ENCODE results near the gene PCGF2.
A peak's percentile ranks its signal among the peaks of the same experiment; 100 is the strongest.

Gene PCGF2

DNA sequence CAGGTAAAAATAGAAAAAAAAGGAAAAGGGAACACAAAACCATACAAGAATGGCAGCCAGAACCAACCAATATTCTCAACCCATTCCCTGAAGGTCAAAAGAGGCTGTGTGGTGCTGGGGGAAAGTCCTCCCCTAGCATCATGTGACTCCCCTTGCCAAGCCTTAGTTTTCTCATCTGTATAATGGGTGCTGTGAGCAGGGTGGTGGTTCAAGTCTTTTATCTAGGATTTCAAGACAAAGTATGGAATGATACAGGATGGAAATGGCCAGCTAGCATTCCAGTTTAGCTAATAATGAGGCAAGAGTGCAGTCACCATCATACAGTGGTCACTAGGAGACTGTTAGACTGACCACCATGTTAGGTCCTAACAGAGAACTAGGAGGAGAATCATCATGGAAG lies 25.1 kb upstream of the PCGF2 start:
- Mint-ChIP-seq H3K9me3 (no peaks in the 10 kb centered on the region), H3K4me1 (ENCODE audit: low read depth) (no peaks in the 10 kb centered on the region), H3K27me3 (ENCODE audit: low read depth) (no peaks in the 10 kb centered on the region), H3K4me3 (no peak overlapping the region), H3K27ac (no peak overlapping the region), H3K36me3 (ENCODE audit: low read depth) (peaks cover 35% of the 10 kb centered on the region)
- DNase-seq (ENCODE audit: low spot score), result no peak

DNA sequence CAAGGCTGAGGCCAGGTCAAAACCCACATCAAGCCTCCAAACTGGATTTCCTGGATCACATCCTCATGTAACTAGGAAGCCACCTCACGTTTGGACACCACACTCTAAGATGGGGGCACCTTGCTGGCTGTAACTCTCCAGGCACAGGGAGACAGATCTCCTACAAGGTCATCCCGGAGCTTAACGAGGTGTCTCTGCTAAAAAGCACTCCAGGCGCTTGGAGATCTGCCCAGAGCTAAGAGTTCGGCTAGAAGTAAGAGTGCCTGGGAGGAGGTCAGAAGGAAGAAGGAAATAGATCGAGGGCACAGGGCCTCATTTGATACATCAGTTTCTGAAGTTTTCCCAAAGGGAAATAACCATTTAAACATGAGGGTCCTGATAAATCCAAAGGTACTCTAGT lies 20.3 kb upstream of the PCGF2 start:
- DNase-seq (ENCODE audit: low spot score), result no peak
- no peak overlapping the region for H3K27ac Mint-ChIP-seq

DNA sequence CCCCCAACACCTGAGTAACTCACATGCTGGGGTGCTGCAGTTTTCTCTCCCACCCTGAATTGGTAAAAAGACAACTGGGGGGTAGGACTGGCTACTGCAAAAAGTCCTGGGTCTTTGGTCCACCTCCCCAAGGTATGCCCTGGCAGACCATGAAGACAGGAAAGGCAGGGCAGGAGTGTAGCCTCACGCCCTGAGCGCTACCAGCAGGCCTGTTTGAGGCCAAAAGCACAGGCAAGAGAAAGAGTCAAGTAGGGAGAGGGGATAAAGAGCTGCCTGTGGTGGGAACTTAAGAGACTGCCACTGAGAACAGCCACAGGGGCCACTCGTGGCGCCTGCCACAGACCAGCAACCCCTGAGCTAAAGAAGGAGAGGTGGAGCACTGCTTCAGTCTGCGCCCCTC lies 18.2 kb upstream of the PCGF2 start:
- Mint-ChIP-seq H3K9me3 (no peaks in the 10 kb centered on the region), H3K4me3 (no peak overlapping the region), H3K27me3 (ENCODE audit: low read depth) (no peaks in the 10 kb centered on the region), H3K36me3 (ENCODE audit: low read depth) (peaks cover 66% of the 10 kb centered on the region), H3K4me1 (ENCODE audit: low read depth) (peaks cover 3% of the 10 kb centered on the region), H3K27ac (peak overlapping the region; percentile 31)
- no peak for DNase-seq (ENCODE audit: low spot score)

More for the DNA sequence above, 20.3 kb upstream of the PCGF2 start:
- Mint-ChIP-seq H3K9me3 (no peaks in the 10 kb centered on the region), H3K4me3 (no peak overlapping the region), H3K36me3 (ENCODE audit: low read depth) (peaks cover 60% of the 10 kb centered on the region), H3K4me1 (ENCODE audit: low read depth) (no peaks in the 10 kb centered on the region), H3K27me3 (ENCODE audit: low read depth) (no peaks in the 10 kb centered on the region)

DNA sequence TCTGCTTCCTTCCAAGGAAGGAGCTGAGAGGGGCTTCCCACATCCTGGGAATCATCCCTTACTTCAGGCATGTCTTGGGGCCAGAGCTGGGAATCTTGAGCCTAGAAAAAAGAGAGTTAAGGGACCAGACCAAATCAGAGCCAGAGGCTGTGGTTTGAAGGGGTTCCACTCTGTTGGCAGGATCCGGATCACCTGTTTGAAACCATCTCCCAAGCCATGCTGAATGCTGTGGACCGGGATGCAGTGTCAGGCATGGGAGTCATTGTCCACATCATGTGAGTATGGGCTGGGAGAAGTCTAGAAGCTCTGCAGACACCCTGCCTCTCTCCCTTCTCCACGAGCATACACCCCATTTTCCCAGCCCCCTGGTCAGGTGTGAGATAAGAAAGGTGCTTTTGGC lies 14.1 kb upstream of the PCGF2 start:
- H3K4me3 Mint-ChIP-seq, result no peak overlapping the region
- no peaks in the 10 kb centered on the region for H3K27me3 Mint-ChIP-seq (ENCODE audit: low read depth)
- no peaks in the 10 kb centered on the region for H3K9me3 Mint-ChIP-seq
- no peak for DNase-seq (ENCODE audit: low spot score)
- H3K36me3 Mint-ChIP-seq (ENCODE audit: low read depth), result peaks cover 67% of the 10 kb centered on the region
- peaks cover 5% of the 10 kb centered on the region for H3K4me1 Mint-ChIP-seq (ENCODE audit: low read depth)
- no peak overlapping the region for H3K27ac Mint-ChIP-seq

DNA sequence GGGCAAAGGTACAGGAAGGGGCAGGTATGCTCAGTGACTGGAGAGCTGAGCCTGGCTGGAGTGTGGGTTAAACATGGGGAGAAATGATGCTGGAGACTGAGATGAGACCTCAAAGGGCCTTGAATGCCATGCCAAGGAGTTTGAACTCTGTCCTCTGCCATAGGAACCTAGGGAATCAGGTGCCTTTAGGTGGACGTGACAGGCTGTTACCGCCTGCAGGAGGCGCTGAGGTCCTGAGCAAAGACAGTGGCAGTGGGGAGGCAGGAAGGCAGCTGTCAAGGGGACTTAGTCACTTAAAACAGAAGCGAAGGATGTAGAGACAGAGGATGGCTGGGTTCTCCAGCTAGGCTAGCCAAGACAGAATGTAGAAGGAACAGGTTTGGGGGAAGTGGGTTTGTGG lies 13.5 kb upstream of the PCGF2 start:
- Mint-ChIP-seq H3K27ac (peak overlapping the region; percentile 24), H3K4me1 (ENCODE audit: low read depth) (peaks cover 5% of the 10 kb centered on the region), H3K36me3 (ENCODE audit: low read depth) (peaks cover 61% of the 10 kb centered on the region), H3K9me3 (no peaks in the 10 kb centered on the region), H3K4me3 (no peak overlapping the region), H3K27me3 (ENCODE audit: low read depth) (no peaks in the 10 kb centered on the region)
- DNase-seq (ENCODE audit: low spot score), result no peak

DNA sequence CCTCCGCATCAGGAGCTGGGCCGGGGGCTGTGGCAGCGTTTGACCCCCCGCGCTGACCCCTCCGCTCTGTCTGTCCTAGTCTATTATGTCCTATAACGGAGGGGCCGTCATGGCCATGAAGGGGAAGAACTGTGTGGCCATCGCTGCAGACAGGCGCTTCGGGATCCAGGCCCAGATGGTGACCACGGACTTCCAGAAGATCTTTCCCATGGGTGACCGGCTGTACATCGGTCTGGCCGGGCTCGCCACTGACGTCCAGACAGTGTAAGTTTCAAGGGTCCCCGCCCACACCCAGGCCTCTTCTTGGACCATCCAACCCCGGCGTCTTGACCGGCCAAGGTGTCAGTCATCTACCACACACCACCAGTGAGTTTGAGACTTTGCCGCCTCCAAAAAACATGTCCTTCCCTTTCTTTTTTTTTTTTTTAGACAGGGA lies 5.0 kb upstream of the PCGF2 start:
- Mint-ChIP-seq H3K27me3 (ENCODE audit: low read depth) (peaks cover 21% of the 10 kb centered on the region), H3K4me3 (peak overlapping the region; percentile 97), H3K9me3 (no peaks in the 10 kb centered on the region), H3K36me3 (ENCODE audit: low read depth) (peaks cover 28% of the 10 kb centered on the region), H3K4me1 (ENCODE audit: low read depth) (peaks cover 28% of the 10 kb centered on the region), H3K27ac (peak overlapping the region; percentile 98)
- no peak for DNase-seq (ENCODE audit: low spot score)

DNA sequence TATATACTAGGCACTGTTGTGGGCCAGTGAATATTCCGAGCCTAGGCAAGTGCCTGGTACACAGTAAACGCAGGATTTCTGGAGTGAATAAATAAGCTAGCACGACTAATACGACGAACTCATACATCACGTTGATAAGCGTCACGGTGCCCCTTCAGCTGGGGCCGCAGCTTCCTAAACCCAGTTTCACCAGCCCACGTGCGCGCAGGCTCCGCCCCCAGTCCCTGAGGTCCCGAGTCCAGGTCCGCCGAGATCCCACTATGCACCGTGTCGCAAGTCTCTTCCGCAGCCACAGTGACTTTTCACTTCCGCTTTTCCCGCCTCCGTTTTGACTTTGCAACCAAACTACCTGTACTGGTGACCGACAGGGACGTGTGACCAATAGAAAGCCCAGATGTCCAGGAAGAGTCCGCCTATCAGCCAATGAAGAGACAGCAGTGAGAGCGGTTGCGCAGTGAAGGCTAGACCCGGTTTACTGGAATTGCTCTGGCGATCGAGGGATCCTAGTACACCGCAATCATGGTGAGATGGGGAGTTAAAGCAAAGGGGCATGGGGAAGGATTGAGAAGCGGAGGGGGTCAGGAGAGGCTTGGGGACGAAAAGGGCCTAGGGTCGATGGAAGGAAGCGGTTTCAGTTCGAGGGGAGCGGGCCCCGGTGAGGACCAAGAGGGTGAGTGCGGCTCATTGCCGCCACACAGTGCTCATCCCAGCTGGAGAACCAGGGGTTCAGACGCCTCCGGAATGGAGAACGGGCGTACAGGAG lies 4.4 kb upstream of the PCGF2 start, which contains the start of gene PSMB3:
TSS of gene PSMB3 (plus strand) at position 434 of the 763 bp plus-strand sequence. CDS start at position 520, 86 bp downstream.
- H3K4me3 Mint-ChIP-seq, result peak within 1 kb of the TSS; percentile 97
- H3K4me1 Mint-ChIP-seq (ENCODE audit: low read depth), result peaks cover 28% of the 10 kb centered on the region
- H3K36me3 Mint-ChIP-seq (ENCODE audit: low read depth), result peaks cover 25% of the 10 kb centered on the region
- H3K9me3 Mint-ChIP-seq, result no peaks in the 10 kb centered on the region
- H3K27ac Mint-ChIP-seq, result peak within 1 kb of the TSS; percentile 98
- peak; percentile 99 for DNase-seq (ENCODE audit: low spot score)
- peaks cover 23% of the 10 kb centered on the region for H3K27me3 Mint-ChIP-seq (ENCODE audit: low read depth)

DNA sequence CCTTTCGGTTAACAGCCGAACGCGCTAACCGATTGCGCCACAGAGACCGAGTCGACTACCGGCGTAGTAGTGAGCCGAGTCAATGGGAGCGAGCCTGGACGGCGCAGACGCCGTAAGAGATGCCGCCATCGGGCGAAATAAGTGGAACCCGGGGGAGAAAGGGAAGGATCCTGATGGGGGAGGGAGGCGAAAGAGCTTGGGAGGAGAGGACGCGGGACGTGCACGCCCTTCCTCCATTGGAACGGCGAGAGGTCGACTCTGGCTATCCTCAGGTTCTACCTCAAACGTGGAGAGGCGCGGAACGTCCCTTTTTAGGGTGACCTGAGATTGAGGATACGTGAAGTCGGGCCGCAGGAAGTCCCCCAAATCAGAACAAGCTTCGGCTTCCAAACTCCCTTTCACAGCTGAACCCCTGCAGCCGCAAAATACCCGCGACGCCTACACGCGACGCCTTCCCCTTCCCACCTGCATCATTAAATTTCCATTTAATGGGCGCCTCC lies 3.7 kb upstream of the PCGF2 start:
- Mint-ChIP-seq H3K4me3 (peak overlapping the region; percentile 97), H3K36me3 (ENCODE audit: low read depth) (peaks cover 25% of the 10 kb centered on the region)

DNA sequence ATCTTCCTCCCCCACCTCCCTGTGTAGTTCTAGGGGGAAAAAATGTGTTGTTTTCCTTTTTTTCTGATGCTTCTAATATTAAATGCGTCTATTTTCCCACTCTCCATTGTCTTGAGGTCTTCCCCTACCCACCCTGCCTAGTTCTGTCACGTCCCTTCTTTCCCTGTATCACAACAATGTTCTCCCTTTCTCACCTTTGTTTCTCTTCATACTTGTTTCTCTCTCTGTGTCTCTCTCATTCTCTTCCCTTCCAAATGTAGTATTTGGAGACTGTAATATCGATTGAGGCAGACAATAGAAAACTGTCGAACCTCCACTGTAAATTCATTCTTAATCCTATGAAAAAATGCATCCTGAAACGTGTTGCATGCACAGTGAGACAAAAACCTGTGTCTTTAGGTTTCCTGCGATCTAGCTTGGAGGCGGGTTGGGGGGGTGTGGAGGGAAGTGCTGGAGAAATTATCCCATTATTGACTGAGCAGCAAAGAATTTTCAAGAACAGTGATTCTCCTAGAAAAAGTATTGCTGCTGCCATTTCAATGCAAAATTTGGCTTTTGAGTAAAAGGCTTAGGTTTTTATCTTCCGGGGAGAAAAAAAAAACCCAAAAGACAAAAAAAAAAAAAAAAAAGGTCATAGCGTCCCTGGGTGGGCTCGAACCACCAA lies 3.1 kb upstream of the PCGF2 start:
- no peak for DNase-seq (ENCODE audit: low spot score)
- Mint-ChIP-seq H3K4me1 (ENCODE audit: low read depth) (peaks cover 34% of the 10 kb centered on the region), H3K27ac (peak overlapping the region; percentile 98), H3K4me3 (peak overlapping the region; percentile 97), H3K9me3 (no peaks in the 10 kb centered on the region), H3K27me3 (ENCODE audit: low read depth) (peaks cover 30% of the 10 kb centered on the region), H3K36me3 (ENCODE audit: low read depth) (peaks cover 22% of the 10 kb centered on the region)

More for the DNA sequence above, 3.7 kb upstream of the PCGF2 start:
- H3K27ac Mint-ChIP-seq, result peak overlapping the region; percentile 98
- H3K9me3 Mint-ChIP-seq, result no peaks in the 10 kb centered on the region
- H3K4me1 Mint-ChIP-seq (ENCODE audit: low read depth), result peaks cover 29% of the 10 kb centered on the region
- H3K27me3 Mint-ChIP-seq (ENCODE audit: low read depth), result peaks cover 24% of the 10 kb centered on the region
- peak; percentile 79 for DNase-seq (ENCODE audit: low spot score)

DNA sequence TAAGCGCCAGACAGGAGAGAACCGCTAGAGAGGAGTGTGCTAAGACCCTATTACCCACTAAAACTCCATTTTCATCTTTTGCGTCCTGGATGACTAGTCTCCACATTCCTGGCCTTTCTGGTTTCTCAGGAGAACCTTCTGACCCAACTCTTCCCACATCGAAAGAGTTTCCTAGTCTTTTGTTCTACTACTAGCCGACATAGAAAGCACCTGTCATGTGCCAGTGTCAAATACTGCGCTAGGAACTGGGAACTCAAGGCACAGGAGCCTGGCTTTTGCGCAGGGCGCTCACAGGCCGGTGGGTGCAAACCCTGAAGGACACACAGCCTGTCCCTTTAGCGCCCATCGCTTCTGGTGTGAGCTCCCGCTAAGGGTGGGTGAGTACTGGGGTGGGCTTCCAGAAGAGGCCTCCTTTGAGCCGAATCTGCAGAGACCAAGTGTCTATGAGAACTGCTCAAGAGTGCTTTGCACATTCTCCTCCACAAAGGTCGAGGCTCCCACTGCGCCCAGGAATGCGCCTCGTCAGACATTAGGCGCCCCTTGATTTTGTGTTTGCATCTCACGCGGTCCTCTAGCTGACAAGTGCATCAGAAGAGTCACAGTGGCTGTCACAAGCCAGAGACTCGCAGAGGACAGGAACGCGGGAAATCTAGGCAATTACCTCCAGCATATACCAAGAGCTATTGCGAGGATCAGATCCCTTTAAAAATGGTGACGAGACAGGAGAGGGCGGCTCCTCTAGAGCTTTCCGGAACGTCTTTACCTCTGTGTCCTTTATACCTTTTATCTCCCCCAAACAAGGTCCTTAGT lies 2.4 kb upstream of the PCGF2 start:
- no peak for DNase-seq (ENCODE audit: low spot score)
- peak overlapping the region; percentile 97 for H3K4me3 Mint-ChIP-seq
- no peaks in the 10 kb centered on the region for H3K9me3 Mint-ChIP-seq
- peak overlapping the region; percentile 98 for H3K27ac Mint-ChIP-seq
- peaks cover 37% of the 10 kb centered on the region for H3K27me3 Mint-ChIP-seq (ENCODE audit: low read depth)
- H3K36me3 Mint-ChIP-seq (ENCODE audit: low read depth), result peaks cover 15% of the 10 kb centered on the region
- peaks cover 41% of the 10 kb centered on the region for H3K4me1 Mint-ChIP-seq (ENCODE audit: low read depth)

DNA sequence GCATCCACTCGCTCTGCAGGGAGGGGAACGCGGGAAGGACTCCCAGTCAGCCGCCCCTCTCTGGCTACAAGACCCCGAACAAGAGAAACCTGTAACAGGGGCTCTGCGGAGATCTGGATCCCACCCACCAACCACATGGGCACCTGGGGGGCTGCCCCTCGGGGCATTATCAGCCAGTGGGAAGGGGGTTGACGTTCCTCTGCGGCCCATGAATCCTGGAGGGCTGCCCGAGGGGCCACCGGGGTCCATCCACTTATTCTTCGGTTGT lies 1.8 kb upstream of the PCGF2 start:
- Mint-ChIP-seq H3K27ac (no peak overlapping the region), H3K9me3 (no peaks in the 10 kb centered on the region), H3K4me1 (ENCODE audit: low read depth) (peaks cover 42% of the 10 kb centered on the region), H3K27me3 (ENCODE audit: low read depth) (peaks cover 38% of the 10 kb centered on the region), H3K4me3 (peak overlapping the region; percentile 97), H3K36me3 (ENCODE audit: low read depth) (peaks cover 14% of the 10 kb centered on the region)
- DNase-seq (ENCODE audit: low spot score), result no peak

DNA sequence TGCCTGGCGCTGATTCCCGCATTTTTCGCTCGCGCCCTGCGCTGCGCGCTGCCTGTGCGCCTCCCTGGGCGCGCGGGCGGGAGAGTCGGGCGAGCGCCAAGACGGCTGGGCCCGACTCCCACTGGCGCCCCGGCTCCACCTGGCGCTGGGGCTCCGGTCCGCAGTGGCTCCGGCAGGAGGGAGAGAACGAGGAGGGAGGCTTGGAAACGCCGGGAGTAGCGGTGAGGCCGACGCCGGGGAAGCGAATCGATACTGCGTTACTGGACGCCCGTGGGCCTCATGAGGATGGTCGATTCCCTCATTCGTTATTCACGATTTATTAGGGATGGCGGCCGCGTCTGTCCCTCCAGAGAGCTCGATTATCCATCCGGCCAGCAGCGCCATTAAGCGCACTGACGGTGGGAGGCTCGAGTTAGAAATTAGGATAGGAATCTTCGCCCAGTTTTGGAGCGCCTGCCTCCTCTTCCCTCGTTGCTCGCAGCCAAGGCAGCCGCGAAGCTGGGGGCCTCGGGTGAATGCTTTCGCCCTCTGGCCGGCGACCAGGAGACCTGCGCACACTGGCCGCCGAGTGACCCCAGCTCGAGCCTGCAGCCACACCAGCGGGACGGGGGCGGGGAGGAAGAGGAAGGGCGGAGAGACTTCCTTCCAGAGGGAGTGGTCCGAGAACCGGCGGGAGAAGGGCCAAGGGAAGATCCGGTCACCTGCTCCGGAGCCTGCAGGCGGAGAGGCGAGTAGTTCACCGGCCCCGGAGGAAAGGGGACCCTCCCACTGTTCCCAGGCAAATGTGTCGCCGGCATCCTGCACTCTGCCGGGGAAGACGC lies 1.3 kb upstream of the PCGF2 start:
- Mint-ChIP-seq H3K36me3 (ENCODE audit: low read depth) (peaks cover 11% of the 10 kb centered on the region), H3K27me3 (ENCODE audit: low read depth) (peaks cover 42% of the 10 kb centered on the region), H3K9me3 (no peaks in the 10 kb centered on the region), H3K27ac (no peak overlapping the region), H3K4me1 (ENCODE audit: low read depth) (peaks cover 39% of the 10 kb centered on the region), H3K4me3 (peak overlapping the region; percentile 97)
- no peak for DNase-seq (ENCODE audit: low spot score)

DNA sequence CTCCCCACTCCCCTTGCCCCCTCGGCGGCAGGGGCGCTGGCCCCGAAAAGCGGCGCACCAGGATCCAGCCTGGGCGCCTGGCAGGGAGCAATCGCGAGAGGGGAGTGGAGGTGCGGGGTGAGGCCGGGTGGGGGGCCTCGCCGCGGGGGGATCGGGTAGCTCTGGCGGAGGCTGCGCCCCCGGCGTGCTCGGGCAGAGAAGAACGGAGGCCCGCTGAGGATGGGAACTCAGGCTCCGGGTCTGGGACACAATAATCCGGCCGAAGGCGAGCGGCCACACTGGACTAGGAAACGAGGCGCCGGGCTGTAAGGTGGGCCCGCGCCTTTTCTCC lies 721 bp upstream of the PCGF2 start:
- peak overlapping the region; percentile 97 for H3K4me3 Mint-ChIP-seq
- peaks cover 37% of the 10 kb centered on the region for H3K4me1 Mint-ChIP-seq (ENCODE audit: low read depth)
- no peak for DNase-seq (ENCODE audit: low spot score)
- H3K27me3 Mint-ChIP-seq (ENCODE audit: low read depth), result peaks cover 42% of the 10 kb centered on the region
- H3K36me3 Mint-ChIP-seq (ENCODE audit: low read depth), result peaks cover 9% of the 10 kb centered on the region
- H3K27ac Mint-ChIP-seq, result no peak overlapping the region
- no peaks in the 10 kb centered on the region for H3K9me3 Mint-ChIP-seq

Measured in T-helper 2 cell treated with Interferon-gamma antibody and Interleukin-4, amounts not matched to agents 5 μg/mL and 100 μg/mL, for 36 hours (primary cell).